Left ventricle myocardium inferior (tissue), 1 donor: Measurements from ENCODE around the gene ACTA2. TPM values are rescaled to one million over a fixed set of nuclear protein-coding genes. Genes with fewer than 3 reads are reported as not detected.

Experiments
- DNase-seq: peaks from one replicate; pipeline ENCODE4 v3.0.0-alpha.2; 2020
- H3K27ac ChIP-seq: fragments of 200-600 bp; replicated peaks from 2 replicates; pipeline ENCODE4 v1.8.0; 2021
- H3K27me3 ChIP-seq: fragments of 200-600 bp; 2 replicates; pipeline ENCODE4 v1.8.0; 2021; ENCODE audit warnings: low read depth
- H3K36me3 ChIP-seq: fragments of 200-600 bp; 2 replicates; pipeline ENCODE4 v1.8.0; 2021
- H3K4me1 ChIP-seq: fragments of 200-600 bp; 2 replicates; pipeline ENCODE4 v1.8.0; 2021
- H3K4me3 ChIP-seq: fragments of 200-600 bp; 2 replicates; pipeline ENCODE4 v1.8.0; 2021; ENCODE audit warnings: mild to moderate bottlenecking, moderate library complexity
- H3K9me3 ChIP-seq: fragments of 200-600 bp; replicated peaks from 2 replicates; pipeline ENCODE4 v1.8.0; 2021
- intact Hi-C: fragments of 100-400 bp; cut with micrococcal nuclease; formaldehyde crosslinking; loops from one replicate; pipeline ENCODE4 v1.11.0; 2022
- total RNA-seq: library from RNA; stranded (reverse); fragmentation: NEBNext Ultra II Directional; extraction: Animal tissue kit (Norgen Biotek cat#: 25700); gene quantifications from one replicate; pipeline ENCODE4 v1.2.1, GENCODE V29; 2021
- TF ChIP-seq, protein P1 (sequence below): fragments of 200-600 bp; IDR thresholded peaks from 2 replicates; pipeline ENCODE4 v1.8.0; 2021; ENCODE audit warnings: antibody characterized with exemption, mild to moderate bottlenecking, borderline replicate concordance
- donor health status: DM: no; HTN: yes; CAD: no; lungs with severe emphysema.

ACTA2 gene
- total RNA-seq, 1 donor from 2014 or later: 89.4 TPM

DNA sequence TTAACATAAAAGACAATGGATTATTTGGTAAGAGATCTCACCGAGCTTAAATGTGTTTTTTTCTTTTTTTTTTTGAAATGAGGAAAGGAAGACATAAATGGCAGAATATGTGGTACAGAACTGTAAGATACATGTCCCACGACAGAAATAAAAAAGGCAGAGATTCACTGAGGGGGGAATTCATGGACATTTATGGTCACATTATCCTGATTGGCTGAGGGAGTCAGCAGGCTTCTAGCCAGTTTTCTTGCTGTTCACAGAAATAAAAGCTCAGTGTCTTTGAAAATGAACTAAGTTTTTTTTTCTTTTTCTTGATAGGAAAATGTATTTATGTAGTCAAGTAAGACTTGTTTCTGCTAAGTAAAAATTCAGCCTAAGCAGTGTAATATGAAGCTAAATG, 29.8 kb upstream of the ACTA2 start:
- intact Hi-C loops: no loop called here
- Histone ChIP-seq H3K4me1 (peaks cover 73% of the 10 kb centered on the region), H3K27ac (peak overlapping the region; percentile 77), H3K36me3 (no peaks in the 10 kb centered on the region), H3K4me3 (no peak overlapping the region), H3K27me3 (no peaks in the 10 kb centered on the region), H3K9me3 (no peaks in the 10 kb centered on the region)
- no peak for DNase-seq
- TF ChIP-seq, protein P1, sequence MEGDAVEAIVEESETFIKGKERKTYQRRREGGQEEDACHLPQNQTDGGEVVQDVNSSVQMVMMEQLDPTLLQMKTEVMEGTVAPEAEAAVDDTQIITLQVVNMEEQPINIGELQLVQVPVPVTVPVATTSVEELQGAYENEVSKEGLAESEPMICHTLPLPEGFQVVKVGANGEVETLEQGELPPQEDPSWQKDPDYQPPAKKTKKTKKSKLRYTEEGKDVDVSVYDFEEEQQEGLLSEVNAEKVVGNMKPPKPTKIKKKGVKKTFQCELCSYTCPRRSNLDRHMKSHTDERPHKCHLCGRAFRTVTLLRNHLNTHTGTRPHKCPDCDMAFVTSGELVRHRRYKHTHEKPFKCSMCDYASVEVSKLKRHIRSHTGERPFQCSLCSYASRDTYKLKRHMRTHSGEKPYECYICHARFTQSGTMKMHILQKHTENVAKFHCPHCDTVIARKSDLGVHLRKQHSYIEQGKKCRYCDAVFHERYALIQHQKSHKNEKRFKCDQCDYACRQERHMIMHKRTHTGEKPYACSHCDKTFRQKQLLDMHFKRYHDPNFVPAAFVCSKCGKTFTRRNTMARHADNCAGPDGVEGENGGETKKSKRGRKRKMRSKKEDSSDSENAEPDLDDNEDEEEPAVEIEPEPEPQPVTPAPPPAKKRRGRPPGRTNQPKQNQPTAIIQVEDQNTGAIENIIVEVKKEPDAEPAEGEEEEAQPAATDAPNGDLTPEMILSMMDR: no peak

DNA sequence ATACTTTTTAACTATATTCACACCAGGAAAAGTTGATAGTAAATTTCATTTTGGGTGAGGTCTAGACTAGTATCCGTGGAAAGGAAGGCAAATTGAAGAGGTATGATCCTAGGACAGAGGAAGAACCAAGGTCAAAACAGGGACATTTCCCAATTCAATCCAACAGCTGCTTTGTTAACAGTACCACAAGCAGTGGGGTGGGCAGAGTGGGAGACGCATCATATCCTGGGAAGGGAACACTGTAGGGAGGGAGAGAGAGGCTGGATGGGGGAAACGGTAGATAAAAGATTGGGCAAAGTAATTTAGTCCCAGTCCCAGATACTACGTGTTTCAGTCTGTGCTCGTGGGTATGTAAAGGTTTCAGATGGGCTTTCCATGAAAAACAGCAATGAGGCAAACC, 28.9 kb upstream of the ACTA2 start:
- Histone ChIP-seq H3K9me3 (no peaks in the 10 kb centered on the region), H3K36me3 (no peaks in the 10 kb centered on the region), H3K27ac (peak overlapping the region; percentile 77), H3K4me3 (no peak overlapping the region), H3K27me3 (no peaks in the 10 kb centered on the region), H3K4me1 (peaks cover 70% of the 10 kb centered on the region)
- intact Hi-C loops: no loop called here
- TF ChIP-seq, protein P1: no peak
- DNase-seq: no peak

DNA sequence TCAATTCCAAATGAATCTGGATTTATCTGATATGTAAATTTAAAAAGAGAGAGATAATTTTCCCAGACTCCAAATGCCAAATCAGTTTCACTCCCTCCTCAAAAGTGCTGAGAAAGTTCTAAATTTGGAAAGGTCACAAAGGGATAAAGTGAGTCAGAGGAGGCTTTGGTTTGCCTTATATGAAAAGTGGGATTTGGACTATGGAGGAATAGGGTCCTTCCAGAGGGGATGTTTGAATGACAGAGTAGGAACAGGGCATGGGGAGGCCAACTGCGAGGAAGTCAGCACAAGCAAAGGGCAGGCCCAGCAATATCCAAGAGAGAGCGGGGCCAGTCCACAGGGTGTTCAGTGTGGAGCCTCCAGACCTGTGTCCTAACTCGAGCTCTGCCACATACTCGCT, 28.2 kb upstream of the ACTA2 start:
- no peak overlapping the region for H3K4me3 ChIP-seq
- DNase-seq: no peak
- TF ChIP-seq, protein P1: no peak
- H3K4me1 ChIP-seq: peaks cover 68% of the 10 kb centered on the region
- H3K9me3 ChIP-seq: no peaks in the 10 kb centered on the region
- H3K36me3 ChIP-seq: no peaks in the 10 kb centered on the region
- intact Hi-C loops: no loop called here
- peak overlapping the region; percentile 77 for H3K27ac ChIP-seq
- H3K27me3 ChIP-seq: no peaks in the 10 kb centered on the region

DNA sequence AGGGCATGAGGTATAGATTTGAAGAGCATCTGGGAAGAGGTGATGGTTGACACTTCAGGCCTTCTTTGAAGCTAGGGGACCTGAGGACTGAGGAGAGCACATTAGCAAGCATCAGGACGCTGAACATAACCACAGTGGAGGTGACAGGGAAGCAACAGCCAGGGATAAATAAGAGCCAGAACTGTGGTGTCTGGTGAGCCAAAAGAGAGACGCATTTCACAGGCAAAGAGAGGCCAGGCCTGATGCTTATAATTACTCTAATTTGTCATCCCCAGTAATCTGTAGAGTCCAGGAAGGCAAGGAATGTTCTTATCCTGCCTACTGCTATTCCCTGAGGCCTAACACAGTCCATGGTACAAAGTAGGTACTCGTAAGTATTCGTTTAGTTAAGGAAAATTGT, 27.7 kb upstream of the ACTA2 start:
- intact Hi-C loops: no loop called here
- Histone ChIP-seq H3K4me1 (peaks cover 68% of the 10 kb centered on the region), H3K36me3 (no peaks in the 10 kb centered on the region), H3K27ac (peak overlapping the region; percentile 77), H3K9me3 (no peaks in the 10 kb centered on the region), H3K4me3 (no peak overlapping the region), H3K27me3 (no peaks in the 10 kb centered on the region)
- no peak for DNase-seq
- TF ChIP-seq, protein P1: no peak

DNA sequence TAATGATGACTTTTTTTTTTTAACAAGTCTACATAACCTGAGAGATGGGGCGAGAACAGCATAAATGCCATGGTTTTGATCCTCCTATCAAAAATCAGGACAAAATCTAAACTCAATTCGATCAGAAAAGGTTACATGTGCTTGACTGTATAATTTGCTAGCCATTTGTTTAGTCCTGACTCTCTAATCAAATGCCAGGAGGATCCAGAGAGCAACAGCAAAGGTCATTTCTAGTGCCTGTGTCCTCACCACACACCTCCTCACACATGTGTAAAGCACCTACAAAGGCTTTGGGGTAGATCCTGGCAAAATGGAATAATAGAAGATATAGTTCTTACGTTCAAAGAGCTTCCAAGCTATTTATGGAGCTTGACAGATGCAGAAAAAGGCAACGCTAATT, 27.0 kb upstream of the ACTA2 start:
- intact Hi-C loops: no loop called here
- DNase-seq: no peak
- TF ChIP-seq, protein P1: no peak
- H3K36me3 ChIP-seq: no peaks in the 10 kb centered on the region
- H3K4me3 ChIP-seq: no peak overlapping the region
- H3K27ac ChIP-seq: peak overlapping the region; percentile 77
- H3K27me3 ChIP-seq: no peaks in the 10 kb centered on the region
- peaks cover 69% of the 10 kb centered on the region for H3K4me1 ChIP-seq
- no peaks in the 10 kb centered on the region for H3K9me3 ChIP-seq

DNA sequence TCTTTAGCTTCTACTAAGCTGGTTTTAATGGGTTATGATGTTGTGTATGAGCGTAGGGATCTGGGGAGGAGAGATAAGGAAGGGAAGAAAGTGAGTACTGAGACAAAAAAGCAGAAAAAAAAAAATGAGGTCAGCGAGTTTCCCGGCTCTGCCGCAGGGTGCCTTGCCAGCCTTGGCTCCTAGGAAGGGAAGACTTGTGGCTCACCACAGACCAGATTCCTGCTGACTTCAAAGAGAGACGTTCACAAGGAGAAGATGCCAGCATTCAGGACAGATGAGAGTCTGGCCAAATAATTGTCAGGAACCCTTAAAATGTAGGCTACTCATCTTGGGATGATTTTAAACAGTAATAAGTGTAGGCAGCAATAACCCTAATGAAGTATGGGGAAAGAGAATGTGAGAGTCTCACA, 26.6 kb upstream of the ACTA2 start:
- Histone ChIP-seq H3K9me3 (no peaks in the 10 kb centered on the region), H3K36me3 (no peaks in the 10 kb centered on the region), H3K4me1 (peaks cover 71% of the 10 kb centered on the region), H3K27ac (peak overlapping the region; percentile 77), H3K27me3 (no peaks in the 10 kb centered on the region), H3K4me3 (no peak overlapping the region)
- intact Hi-C loops: no loop called here
- TF ChIP-seq, protein P1: no peak
- DNase-seq: no peak
